Right atrium auricular region (tissue), 2 donors: ENCODE data around the gene RSPH3. TPM values are rescaled to one million over a fixed set of nuclear protein-coding genes. Genes with fewer than 3 reads are reported as not detected.
"Not testable (repeated sequence)": the region's sequence is repeated elsewhere in the genome, so short reads cannot be mapped to it uniquely, and the experiment has no call there.

Experiments
- DNase-seq: peaks from one replicate; pipeline ENCODE4 v3.0.0-alpha.2; 2019; ENCODE audit warnings: low spot score
- H3K27ac ChIP-seq, 2 donors: fragments of 200-600 bp; sonication (generic); 1 replicate in 1 of 2; 2 replicates in 1 of 2; pipeline ENCODE4 v1.5.1; 2016 to 2019
- H3K27me3 ChIP-seq, 2 donors: fragments of 200-600 bp; sonication (generic); one replicate each; pipeline versions ENCODE4 v1.5.1 to v1.6.0; 2017 to 2019
- H3K36me3 ChIP-seq: fragments of 200-600 bp; sonication (generic); one replicate; pipeline ENCODE4 v1.5.1; 2016
- H3K4me1 ChIP-seq, 2 donors: fragments of 200-600 bp; sonication (generic); one replicate each; pipeline versions ENCODE4 v1.5.1 to v1.6.0; 2017 to 2019
- H3K4me3 ChIP-seq, 2 donors: fragments of 200-600 bp; sonication (generic); 1 replicate in 1 of 2; 2 replicates in 1 of 2; pipeline ENCODE4 v1.5.1; 2017 to 2019; ENCODE audit warnings: mild to moderate bottlenecking in 1 of 2, moderate library complexity in 1 of 2
- H3K9me3 ChIP-seq, 2 donors: fragments of 200-600 bp; sonication (generic); one replicate each; pipeline ENCODE4 v1.5.1; 2019
- CTCF ChIP-seq, 2 donors: fragments of 200-600 bp; sonication (generic); IDR thresholded peaks; one replicate each; pipeline ENCODE4 v1.5.1; 2019; ENCODE audit warnings: antibody characterized with exemption in 2 of 2
- total RNA-seq, 2 donors: library from RNA; depleted of rRNA; stranded (reverse); fragments of >200 nt; gene quantifications; one replicate each; pipeline ENCODE4 v1.1.0, GENCODE V29; 2016

RSPH3 gene
- total RNA-seq, 2 donors from 2014 or later: 6.8 to 10.0 TPM

- Histone ChIP-seq H3K4me1 (peaks cover 0 to 7% of the 10 kb centered on the region in 2 donors), H3K9me3 (no peaks in the 10 kb centered on the region), H3K27ac (no peak overlapping the region), H3K27me3 (no peaks in the 10 kb centered on the region), H3K36me3 (no peaks in the 10 kb centered on the region), H3K4me3 (no peak overlapping the region)
- no peak for TF ChIP-seq CTCF (IDR thresholded peaks at IDR 0.05)
- no peak for DNase-seq
These were observed 33.4 kb upstream of the RSPH3 start for GRCh38 chr6:159033160-159034049.

- H3K36me3 ChIP-seq: no peaks in the 10 kb centered on the region
- no peak overlapping the region for H3K4me3 ChIP-seq
- no peaks in the 10 kb centered on the region for H3K9me3 ChIP-seq
- TF ChIP-seq CTCF (IDR thresholded peaks at IDR 0.05): no peak
- DNase-seq: no peak
- no peaks in the 10 kb centered on the region for H3K4me1 ChIP-seq
- H3K27me3 ChIP-seq: no peaks in the 10 kb centered on the region
- no peak overlapping the region for H3K27ac ChIP-seq
These were observed 31.8 kb upstream of the RSPH3 start for GRCh38 chr6:159031846-159032245.

- Histone ChIP-seq H3K27ac (no peak overlapping the region), H3K9me3 (peaks cover 0 to 6% of the 10 kb centered on the region in 2 donors), H3K27me3 (no peaks in the 10 kb centered on the region), H3K4me3 (no peak overlapping the region), H3K4me1 (no peaks in the 10 kb centered on the region), H3K36me3 (no peaks in the 10 kb centered on the region)
- no peak for TF ChIP-seq CTCF (IDR thresholded peaks at IDR 0.05)
- no peak for DNase-seq
These were observed 30.2 kb upstream of the RSPH3 start for GRCh38 chr6:159030168-159030567.

GRCh38 chr6:159025224-159025623, 25.2 kb upstream of the RSPH3 start:
- H3K9me3 ChIP-seq: peaks cover 0 to 15% of the 10 kb centered on the region in 2 donors
- not testable (repeated sequence) for H3K4me3 ChIP-seq, H3K27me3 ChIP-seq, H3K4me1 ChIP-seq, H3K27ac ChIP-seq, H3K36me3 ChIP-seq, DNase-seq

GRCh38 chr6:159023893-159024292, 23.9 kb upstream of the RSPH3 start:
- no peak for TF ChIP-seq CTCF (IDR thresholded peaks at IDR 0.05)
- no peaks in the 10 kb centered on the region for H3K27me3 ChIP-seq
- H3K4me3 ChIP-seq: no peak overlapping the region
- H3K9me3 ChIP-seq: peaks cover 0 to 15% of the 10 kb centered on the region in 2 donors
- H3K27ac ChIP-seq: no peak overlapping the region
- DNase-seq: no peak
- no peaks in the 10 kb centered on the region for H3K36me3 ChIP-seq
- H3K4me1 ChIP-seq: no peaks in the 10 kb centered on the region

GRCh38 chr6:159020011-159020410, 20.0 kb upstream of the RSPH3 start:
- H3K36me3 ChIP-seq: no peaks in the 10 kb centered on the region
- TF ChIP-seq CTCF (IDR thresholded peaks at IDR 0.05): no peak
- no peak for DNase-seq
- H3K4me1 ChIP-seq: no peaks in the 10 kb centered on the region
- no peaks in the 10 kb centered on the region for H3K27me3 ChIP-seq
- no peak overlapping the region for H3K27ac ChIP-seq
- peaks cover 0 to 15% of the 10 kb centered on the region in 2 donors for H3K9me3 ChIP-seq
- no peak overlapping the region for H3K4me3 ChIP-seq
